GM19239 (cell line): ENCODE measurements around the gene TNS3.

Experiments
- DNase-seq: peaks from one replicate; pipeline ENCODE4 v3.0.0; 2011; ENCODE audit warnings: low spot score; ENCODE audit not compliant: insufficient read length
- FAIRE-seq: peaks from 2 replicates; lab custom pipeline; 2011; peaks lifted over from hg19 to GRCh38; lab: Jason Lieb, UNC

Gene TNS3

DNA sequence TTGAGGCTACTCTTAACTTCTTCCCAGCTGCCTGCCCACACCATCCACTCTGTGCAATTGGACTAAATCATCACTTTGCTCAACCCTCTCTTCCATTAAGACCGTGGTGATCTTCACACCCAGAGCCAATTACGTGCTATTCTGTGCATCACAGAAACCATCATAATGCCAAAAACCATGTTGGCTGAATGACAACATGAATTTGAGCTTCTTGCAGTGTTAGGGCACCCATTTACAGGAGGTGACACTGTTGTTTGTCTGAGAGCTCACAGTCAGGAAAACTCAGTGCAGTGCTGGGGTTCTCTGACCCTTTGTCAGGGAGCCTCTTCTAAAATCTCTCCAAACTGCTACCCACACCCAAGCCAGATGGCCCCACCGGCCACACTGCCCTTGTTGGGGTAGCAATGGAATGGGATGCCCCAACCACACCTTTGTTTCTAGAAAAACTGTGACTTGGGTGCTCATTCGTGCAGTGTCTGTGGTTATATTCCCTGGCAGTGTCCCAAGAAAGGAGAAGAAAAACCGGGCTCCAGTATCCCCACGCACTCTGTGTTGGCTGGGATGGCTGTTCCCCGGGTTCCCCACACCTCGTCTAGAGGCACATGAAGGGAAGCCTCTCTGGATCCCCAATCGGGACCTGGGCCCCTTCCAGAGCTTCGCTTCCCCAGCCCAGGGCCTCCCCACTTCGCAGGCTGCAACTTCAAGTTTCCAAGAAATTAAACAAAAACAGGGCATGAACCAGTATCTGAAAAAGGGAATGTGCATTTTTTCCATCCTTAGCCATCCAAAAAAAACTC is 2.0 kb upstream of the TNS3 start:
- no peak for DNase-seq
- no peak for FAIRE-seq

DNA sequence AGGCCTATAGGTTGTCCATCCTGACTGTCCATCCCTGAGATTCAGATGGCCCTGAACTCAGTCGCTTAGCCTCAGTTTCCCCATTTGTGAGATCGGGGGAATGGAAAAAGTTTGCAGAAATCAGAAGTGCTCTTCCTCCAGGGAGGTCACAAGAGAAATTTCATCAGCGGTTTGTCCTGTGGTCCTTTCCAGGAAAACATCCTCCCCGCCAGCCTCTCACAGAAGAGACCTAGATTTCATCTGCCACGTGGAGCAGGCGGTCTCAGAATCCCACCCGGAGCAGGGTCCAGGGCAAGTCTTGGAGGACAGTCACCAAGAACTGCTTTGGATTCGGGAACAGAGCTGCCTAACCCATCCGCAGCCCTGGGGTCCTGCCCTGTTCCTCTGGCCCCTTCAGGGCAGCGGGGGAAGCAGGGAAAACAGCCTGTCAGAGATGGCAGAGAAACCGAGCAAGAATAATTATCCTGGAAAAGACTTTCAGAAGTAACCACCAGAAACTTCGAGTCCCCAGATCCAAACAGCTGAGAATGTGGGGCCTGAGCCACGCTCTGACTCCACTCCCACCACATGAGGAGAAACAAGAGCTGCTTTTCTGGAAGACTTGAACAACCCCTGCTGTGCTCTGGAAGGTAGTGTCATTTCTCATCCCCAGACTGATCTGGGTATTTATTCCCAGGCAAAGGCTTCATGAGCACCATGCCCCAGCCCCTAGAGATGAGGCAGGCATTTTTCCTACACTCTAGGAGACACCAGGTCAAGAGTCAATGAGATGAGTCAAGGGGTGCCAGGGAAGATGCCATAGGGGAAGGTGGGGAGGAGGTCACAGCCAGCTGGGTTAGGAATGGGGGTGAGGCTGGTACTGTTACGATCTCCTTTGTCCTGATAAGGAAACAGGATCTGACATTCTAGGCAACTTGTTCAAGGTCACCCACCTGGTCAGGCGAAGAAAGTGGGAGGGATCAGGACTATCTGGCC is 1.1 kb upstream of the TNS3 start:
- FAIRE-seq: no peak

DNA sequence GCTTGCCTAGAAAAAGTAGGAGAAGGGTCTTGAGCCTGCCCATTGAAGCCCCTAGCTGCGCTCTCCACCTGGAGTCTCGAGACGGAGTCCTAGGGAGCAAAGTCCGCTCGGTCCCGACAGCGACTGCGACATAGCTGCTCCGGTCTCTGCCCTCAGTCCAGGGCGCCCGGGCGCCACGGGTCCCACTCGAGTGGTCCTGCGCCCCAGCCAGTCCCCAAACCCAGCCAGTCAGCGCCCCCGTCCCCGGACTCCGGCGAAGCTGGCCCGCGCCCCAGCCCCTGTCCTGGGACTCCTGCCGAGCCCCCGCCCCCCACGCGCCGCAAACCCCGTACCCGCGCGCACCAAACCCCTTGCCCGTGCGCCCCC is 490 bp downstream of the TNS3 start:
- FAIRE-seq: no peak
- no peak for DNase-seq

More for the DNA sequence above, 1.1 kb upstream of the TNS3 start:
- DNase-seq: no peak

DNA sequence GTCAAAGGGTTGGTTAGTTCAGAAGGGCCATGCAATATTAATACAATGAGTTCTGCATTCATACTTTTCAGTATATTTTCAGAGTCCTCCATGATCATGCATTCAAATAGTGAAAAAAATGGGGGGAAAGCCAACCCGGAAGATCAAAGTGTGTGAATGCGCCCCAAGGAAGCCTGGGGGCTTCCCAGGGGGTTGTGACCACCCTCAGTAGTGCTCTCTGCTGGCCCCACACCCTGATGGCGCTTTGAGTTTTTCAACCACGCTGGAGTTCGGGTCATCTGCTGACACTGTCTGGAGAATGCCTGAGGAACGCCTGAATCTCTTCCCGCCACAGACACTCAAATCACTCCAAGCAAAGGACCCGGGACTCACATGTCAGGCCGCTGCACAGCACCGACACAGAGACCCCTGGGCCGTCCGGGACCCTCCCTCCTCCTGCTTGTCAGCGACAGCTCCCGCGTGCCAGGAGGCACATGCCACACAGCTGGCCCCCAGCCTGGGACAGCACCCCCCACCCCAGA is 1.0 kb downstream of the TNS3 start:
- no peak for DNase-seq
- FAIRE-seq: no peak

DNA sequence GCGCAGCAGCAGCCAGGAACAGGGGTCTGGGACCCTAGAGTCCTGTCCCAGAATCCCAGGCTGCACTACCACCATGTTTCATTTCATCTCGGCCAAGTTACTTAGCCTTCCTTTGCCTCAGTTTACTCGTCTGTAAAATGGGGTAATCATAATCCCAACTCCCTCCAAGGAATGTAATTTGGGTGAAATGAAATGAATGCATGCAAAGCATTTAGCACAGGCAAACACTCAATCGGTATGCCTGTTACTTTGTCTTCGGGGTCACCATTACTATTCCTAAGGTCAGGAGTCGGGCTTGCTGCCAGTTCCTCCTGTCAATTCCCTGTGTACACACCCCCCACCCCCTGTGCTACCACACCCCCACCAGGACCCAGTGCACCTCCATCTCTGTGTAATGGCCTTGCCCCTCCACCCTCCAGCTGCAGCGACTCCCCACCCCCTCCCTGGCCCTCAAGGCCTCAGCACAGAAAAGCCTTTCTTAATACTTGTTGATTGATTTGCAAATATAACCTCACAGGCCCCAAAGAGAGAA is 1.7 kb downstream of the TNS3 start:
- FAIRE-seq (no peak), DNase-seq (no peak)

DNA sequence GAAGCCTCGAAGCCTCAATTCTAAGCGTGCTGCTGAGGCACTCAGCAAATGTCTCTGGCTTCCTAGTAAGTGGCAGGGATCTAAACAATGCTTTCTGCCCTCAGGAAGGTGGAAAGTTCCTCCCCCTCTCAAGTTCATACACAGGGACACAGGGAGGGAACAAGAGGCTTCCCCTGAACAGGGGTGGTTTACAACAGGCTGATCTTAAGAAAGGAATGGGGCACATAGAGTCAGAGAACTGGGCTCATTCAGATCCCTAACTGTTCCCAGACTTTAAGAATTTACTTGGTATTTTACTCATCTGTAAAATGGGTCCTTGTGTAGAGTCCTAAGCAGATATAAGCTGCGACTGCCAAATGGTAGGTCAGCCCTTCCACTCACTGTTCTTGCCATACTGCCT is 2.5 kb downstream of the TNS3 start:
- DNase-seq: no peak

DNA sequence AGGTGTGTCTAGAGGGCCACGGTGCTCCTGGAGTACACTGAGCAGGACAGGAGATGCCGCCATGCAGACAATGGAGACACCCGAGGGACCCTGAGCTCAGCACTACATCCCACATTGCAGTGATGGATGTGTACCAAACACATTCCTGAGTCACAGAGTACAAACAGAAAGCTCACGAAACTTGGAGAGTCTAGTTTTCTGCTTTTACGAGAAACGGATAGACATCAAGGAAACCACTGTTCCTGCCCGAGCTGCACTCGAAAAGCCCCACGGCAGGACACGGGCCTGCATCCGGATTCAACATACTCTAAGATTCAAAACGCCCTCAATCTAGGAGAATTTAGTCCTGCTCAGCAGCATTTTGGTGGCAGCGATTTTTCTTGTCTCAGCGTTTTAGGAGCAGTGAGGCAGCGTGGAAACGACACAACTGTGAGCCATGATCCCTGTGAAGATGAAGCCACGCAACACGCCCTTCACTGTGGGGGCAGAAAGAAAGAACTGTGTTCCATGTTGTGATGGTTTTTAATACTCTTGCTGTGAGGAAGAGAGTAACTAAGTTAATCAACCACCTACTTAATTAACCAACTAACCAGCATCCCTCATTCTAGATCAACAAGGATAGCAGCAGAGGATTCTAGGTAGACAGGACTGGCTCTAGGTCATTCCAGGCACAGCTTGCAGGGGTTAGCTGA is 3.2 kb downstream of the TNS3 start:
- DNase-seq: no peak
- FAIRE-seq: no peak

More for the DNA sequence above, 2.5 kb downstream of the TNS3 start:
- FAIRE-seq: no peak

DNA sequence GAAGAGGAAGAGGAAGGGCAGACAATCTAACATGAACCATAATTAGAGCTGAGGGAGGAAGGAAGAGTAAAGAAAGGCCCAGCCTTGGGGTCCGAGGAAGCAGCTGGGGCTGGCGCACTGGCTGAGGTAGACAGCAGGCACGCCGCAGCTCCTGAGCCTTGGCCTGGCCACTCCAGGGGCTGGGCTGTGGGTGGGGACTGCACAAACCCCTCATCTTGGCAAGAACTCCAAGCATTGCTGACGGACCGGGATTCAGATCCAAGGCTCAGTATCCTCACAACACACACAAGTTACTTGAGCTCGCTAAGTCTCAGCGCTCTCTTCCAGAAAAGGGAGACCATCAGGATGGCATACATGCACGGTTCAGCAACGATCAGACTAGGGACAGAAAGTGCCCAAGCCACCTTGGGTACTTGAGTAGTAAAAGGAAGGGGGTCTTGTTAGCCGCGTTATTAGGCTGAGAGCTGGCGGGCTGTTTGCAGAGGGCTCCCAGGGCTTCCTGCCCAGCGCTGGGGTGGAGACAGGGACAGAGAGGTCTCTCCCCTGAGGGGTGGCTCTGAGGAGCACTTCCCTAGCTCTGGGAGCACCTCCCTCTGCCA is 4.5 kb downstream of the TNS3 start:
- FAIRE-seq: no peak
- no peak for DNase-seq

DNA sequence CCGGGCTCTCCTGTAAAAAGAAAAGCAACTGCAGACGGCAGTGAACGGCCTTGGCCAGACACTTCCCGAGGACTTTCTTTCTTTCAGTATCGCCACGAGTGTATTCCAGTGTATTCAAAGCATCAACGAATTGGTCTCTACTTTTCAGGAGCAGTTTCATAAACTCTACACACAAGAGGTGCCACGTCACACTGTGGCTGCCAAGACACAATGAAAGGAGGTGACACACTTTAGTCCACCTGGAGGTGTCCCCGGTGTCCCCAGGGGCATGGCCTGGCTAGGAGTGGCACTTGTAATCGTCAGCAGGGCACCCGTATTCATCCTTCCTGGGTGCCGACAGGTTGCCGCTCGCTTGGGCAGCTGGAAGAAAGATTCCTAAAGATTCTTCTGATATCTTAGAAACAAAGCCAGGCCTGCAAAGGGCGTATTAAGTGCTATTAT is 5.0 kb downstream of the TNS3 start:
- no peak for FAIRE-seq
- DNase-seq: no peak

DNA sequence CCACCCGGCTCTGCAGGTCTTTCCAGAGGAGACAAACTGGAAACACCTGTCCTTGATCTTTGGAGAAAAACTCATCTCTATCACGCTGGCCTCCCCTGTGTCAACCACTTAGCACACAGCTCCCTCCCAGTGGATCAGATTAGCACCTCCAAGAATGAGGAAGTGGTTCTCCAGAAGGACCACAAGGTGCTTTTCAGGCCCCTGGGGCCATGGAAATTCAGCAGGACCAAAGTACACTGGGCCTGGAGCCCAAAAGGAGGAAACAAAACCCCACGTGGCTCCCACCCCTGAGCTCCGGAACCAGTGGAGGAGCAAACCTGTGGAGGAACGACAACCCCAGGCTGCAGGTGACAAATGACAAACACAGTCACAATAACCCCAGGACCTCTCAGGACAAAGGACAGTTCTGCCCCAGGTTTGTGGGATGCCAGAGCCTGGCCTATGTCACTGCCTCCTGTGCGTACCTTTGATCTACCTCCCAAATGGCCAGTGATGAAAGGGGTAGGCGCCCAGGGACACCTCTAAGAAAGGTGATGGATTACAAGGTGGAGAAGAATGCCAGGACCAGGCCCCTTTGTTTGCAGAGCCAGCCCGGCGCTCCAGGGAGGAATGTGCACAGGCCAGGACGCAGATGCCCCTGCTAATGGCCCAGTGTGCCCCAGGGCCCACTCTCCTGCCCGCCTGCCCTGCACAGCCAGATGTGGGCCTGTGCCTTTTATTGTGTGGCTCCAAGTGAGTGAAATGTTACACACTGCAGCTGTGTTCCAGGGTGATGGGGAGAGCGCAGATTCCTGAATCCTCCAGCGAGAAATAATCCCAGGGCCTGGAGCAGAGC is 5.7 kb downstream of the TNS3 start:
- FAIRE-seq: no peak
- no peak for DNase-seq

DNA sequence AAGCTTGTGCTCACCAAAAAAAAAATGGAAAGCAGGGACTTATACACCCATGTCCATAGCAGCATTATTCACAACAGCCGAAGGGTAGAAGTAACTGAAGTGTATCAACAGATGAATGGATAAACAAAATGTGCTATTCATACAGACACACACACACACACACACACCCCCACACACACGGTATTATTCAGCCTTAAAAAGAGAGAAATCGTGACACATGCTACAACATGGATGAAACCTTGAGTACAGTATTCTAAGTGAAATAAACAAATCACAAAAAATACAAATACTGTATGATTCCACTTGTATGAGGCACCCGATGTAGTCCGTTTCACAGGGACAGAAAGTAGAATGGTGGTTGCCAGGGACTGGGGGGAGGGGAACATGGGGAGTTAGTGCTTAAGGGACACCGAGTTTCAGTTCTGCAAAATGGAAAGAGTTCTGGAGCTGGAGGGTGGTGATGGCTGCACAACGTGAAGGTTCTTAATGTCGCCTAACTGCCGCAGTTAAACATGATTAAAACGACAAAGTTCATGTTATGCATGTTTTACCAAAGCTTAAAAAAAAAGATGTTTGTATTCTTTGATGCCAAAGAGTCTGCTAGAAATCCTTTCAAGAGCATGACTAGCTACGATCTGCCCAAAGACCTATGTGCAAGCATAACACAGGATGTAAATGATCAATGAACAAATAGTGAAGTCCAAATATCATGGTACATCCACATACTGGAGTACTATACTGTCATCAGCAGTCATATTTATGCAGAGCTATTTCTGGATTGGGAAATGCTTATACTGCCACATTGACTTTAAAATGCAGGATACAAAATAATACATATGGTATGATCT is 7.2 kb downstream of the TNS3 start:
- peak; percentile 85 for FAIRE-seq
- no peak for DNase-seq

DNA sequence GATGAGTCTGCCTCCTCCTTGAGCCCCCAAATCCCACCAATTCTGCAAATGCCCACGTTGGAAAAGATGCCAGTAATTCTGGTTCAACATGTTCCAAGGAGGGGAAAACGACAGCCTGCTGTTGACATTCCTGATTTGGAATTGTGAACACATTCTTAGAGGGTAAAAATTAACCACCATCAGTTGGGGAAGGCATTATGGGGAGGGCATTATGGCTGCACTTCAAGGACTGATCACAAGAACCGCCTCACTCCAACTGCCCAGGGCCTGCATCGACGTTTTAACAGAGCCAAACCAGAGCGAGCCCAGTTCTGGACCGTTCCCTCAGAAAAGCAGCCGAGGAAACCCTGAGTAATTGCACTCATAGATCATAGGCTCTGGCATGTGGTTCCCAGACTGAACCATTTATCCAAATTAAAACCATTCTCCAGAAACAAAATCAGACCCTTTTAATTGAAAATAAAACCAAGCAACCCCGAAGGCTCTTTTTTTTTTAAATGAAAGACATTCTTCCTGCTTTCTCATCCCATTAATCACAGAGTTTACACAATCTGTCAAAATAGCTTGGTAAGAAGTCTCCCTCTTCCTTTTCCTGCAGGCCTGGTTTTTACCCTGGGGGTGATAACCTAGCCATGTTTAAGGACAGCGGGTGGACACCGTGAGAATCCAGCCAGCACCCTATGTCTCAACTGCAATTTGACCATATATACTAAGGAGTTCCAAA is 8.0 kb downstream of the TNS3 start:
- DNase-seq (no peak), FAIRE-seq (no peak)

DNA sequence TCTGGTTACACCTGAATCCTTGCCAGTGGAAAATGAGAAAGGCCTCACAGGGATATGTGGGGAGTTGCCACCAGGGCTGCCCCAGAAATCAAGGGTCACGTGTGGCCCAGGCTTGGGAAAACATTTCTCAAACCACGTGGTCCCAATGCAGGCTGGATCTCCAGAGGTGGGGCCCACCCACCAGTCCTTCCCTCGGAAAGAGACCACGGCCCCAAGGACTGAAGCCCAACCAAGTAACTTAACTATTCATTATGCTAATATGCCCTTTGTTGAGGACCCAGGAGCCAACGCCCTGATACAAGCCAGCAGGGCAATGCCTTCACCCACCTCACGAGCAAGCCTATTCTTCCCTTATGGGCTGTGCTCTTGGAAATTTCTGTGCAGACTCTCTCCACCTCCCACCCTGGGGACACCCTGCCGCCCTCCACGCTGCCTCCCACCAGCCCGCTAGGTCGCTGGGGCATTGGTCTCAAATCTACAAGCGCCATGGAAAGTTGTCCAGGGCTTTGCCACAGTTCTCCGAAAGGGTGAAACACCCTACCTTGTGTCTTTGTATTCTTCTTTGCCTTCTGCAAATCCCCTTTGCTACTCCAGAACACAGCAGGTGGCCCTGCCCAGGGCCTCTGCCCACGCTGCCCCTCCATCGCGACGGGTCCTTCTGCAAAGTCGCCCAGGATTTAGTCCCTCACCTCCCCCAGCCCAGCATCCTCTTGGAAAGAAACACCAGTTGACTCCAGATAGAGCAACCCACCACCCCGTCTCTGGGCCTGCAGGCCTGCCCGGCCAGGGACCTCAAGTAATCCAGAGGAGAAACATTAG is 8.8 kb downstream of the TNS3 start:
- FAIRE-seq: no peak

DNA sequence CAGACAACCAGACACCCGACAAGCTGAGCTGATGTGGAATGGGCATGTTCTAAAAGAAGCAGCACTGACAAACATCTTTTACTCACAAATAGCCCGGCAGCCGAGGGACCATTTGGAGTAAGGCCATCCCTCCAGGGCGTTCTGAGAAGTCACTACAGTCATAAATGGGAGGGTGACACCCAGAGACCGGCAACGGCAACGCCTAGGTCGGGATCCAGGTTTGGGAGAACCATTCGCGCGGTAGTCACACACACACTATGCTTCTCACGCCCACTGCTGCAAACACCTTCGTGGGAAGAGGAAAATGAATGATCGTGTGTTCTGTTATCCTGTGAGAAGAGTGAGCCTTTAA is 9.8 kb downstream of the TNS3 start:
- FAIRE-seq (no peak), DNase-seq (no peak)

More for the DNA sequence above, 8.8 kb downstream of the TNS3 start:
- no peak for DNase-seq

DNA sequence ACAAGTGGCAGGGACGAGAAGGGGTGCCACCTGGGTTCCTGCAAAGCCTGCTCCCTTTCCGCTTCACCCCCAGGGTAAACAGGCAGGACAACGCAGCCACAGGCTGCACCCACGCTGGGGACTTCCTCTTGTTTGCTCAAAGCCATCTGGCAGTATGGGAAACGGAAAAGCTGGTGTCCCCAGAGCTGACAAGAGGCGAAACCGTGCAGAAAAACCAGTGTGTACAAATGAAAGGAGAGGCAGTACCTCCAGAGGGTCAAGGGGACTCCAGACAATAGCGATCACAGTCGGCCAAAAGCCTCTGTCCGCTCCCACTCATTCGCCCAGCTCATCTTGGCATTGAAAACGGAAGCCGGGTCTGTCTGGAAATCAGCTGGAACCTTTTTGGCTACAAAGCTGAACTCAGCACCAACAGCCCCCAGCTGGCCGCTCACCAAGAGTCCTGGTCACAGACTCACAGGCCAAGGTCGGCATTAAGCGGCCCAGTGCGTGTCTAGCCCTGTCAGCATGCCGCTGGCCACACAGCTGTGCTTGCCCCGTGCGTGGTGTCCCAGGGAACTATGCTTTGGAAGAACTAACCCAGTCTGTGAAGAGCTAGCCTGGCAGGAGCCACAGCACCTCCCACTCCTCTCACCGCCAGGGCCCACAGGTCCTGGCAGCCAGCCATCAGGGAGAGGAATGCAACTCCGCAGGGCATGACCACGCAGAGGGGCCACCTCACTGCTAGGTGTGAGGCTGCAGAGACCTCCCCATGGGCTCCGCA is 10.4 kb downstream of the TNS3 start:
- peak; percentile 37 for FAIRE-seq
- DNase-seq: no peak

DNA sequence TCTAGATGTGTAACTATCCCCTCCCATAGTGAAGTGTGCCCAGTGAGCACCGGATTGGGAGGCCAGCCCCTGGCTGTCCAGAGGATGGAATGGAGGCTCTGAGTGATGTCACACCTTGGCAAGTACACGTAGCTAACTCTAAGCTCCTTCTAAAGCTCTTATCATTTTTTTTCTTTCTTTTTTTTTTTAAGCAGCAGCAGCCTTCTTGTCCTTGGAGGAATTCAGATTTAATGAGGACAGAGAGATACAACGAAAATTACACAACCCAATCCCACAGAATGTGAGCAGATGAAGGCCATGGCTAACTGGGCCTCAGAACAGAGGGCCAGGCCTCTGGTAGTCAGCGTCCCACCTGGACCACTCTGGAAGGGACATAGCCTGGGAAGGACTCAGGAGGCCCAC is 11.3 kb downstream of the TNS3 start:
- DNase-seq (no peak), FAIRE-seq (no peak)
